Activated T-helper 1 cell treated with anti-CD3 and anti-CD28 coated beads, Interleukin-2, amount 50 U/mL, for 16 hours (primary cell): ENCODE data around the gene UNC13A.
"Not testable (repeated sequence)": the region's sequence is repeated elsewhere in the genome, so short reads cannot be mapped to it uniquely, and the experiment has no call there.

Source experiments
- DNase-seq, 2 donors: peaks; one replicate each; pipeline ENCODE4 v3.0.0-alpha.2; 2020; ENCODE audit warnings: low read depth in 1 of 2, low spot score in 1 of 2

UNC13A gene

GRCh38 chr19:17605117-17605516 lies 83.0 kb downstream of the UNC13A start:
- no peak for DNase-seq

DNA sequence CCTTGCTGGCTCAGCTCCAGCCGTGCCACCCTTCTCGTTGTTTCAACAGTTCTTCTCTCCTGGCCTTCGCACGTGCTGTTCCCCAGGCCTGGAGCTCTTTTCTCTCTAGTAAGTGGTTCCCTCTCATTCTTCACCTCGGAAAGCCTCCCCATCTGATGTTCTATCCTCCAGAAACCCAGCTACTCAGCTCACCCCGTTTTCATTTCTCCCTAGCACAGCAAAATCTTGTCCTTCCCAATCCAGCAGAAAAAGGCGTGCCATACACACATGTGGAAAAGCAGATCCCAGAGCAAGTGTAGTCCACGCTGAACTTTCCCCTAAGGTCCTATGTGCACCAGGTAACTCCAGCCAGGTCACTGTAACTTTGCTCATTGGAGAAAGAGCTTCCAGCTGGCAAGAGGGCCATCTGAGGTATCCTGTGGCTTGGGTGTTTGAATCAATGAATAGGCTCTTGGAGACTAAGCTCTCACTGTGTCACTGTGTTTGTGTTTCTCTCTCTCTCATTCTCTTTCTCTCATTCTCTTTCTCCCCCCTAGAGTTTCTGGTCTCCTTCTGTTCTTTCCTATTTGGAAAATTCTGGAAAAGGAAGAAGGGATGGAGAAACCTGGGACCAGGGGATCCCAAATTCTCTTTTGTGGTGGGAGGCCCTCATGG lies 83.7 kb downstream of the UNC13A start:
- DNase-seq, result no peak

DNA sequence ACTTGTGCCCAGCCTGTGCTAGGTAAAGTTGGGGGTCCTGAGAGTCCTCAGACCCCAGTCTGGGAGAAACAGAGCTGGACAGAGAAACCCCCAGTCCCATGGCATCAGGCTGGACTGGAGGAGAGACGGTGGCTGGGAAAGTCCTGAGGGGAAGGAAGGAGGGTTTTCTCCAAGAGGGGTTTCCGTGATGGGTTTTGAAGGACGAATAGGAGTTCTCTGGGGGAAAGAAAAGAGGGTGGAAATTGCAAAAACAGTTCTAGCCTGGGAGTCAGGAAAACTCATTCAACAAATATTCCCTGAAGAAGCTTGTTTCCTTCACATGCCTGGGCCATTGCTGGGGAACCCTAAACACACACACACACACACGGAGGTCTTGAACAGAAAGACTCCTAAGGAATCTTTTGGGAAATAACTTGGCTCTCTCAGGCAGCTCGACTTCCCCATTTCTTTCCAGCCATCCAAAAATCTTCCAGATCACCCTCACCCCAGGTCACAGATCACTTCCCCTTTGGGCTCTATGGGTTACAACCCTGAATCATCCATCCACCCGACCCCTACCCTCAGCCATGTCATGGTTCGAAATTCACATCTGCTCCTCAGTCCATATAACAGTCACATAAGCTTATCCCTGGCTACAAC lies 85.2 kb downstream of the UNC13A start:
- no peak for DNase-seq

- DNase-seq, result no peak
Observed at GRCh38 chr19:17602217-17602616, 85.9 kb downstream of the UNC13A start.

GRCh38 chr19:17601683-17602082 lies 86.5 kb downstream of the UNC13A start:
- DNase-seq, result no peak

DNA sequence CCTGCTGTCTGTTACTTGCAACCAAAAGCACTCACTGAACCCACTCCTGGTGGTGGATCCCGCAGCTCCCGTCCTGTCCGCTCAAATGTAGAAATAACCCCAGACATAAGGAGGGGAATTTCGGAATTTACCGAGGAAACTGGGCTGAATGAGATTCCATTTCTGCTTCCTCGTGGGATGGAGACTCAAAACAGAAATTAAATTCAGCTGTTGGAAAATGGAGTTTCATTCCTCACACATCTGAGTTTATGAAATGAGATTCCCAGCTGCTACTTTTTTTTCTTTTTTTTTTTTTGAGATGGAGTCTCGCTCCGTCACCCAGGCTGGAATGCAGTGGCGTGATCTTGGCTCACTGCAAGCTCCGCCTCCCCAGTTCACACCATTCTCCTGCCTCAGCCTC lies 88.4 kb downstream of the UNC13A start:
- DNase-seq, result no peak

DNA sequence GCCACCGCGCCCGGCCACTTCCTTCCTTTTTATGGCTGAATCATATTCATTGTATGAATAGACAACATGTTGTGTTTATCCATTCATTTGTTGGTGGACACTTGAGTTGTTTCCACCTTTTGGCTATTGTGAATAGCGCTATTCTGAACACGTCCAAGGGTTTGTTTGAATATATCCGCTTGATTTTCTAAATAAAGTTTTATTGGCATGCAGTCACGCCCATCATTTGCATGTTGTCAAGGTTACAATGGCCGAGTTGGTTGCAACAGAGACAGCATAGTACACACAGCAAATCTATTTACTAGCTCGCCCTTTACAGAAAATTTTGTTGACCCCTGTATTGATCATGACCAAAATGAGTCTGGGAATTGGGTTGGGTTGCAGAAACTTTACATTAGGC lies 89.2 kb downstream of the UNC13A start:
- no peak for DNase-seq

DNA sequence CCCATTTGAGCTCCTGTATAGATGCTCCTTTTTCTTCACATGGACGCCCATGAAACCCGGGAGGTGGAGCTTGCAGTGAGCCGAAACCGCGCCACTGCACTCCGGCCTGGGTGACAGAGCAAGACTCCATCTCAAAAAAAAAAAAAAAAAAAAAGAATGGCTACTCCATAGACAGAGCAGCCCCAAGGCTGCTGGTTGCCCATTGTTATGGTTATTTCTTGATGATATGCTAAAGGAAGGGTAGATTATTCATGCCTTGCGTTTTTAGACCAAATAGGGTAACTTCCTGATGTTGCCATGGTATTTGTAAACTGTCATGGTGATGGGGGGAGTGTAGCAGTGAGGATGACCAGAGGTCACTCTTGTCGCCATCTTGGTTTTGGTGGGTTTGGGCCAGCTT lies 90.1 kb downstream of the UNC13A start:
- DNase-seq, result not testable (repeated sequence)

DNA sequence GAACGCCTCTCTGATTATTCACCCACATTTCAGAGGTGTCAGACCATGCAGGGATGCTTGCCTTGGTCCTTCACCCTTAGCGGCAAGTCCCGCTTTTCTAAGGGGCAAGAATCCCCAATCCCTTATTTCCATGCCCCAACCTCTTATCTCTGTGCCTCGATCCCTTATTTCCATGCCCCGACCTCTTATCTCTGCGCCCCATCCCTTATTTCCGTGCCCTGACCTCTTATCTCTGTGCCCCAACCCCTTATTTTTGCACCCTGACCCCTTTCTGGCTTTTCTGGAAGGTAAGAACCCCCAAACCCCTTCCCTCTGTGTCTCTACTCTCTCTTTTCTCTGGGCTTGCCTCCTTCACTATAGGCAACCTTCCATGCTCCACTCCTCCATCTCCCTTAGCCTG lies 93.9 kb downstream of the UNC13A start:
- DNase-seq, result not testable (repeated sequence)

- DNase-seq, result no peak
Observed at GRCh38 chr19:17590866-17591265, 97.3 kb downstream of the UNC13A start.

DNA sequence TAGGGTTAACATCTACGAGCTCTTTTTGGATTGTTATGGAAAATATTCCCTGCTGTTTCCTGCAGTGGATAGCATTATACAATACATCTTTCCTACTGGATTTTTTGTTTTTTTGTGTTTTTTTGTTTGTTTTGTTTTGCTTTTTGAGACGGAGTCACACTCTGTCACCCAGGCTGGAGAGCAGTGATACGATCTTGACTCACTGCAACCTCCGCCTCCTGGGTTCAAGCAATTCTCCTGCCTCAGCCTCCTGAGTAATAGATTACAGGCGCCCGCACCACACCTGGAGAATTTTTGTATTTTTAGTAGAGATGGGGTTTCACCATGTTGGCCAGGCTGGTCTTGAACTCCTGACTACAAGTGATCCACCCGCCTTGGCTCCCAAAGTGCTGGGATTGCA lies 102.8 kb downstream of the UNC13A start:
- DNase-seq, result not testable (repeated sequence)

DNA sequence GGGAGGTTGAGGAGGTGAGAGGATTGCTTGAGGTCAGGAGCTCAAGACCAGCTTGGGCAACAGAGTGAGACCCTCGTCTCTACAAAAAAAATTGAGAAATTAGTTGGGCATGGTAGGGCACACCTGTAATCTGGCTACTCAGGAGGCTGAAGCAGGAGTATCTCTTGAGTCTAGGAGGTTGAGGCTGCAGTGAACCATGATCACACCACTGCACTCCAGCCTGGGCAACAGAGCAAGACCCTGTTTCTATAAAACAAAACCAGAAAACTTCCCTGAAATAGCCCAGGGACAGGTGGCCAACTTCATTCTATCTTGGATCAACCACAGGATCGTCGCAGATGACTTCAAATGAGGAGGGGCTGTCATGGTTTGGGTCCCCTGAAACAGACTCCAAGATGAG lies 104.0 kb downstream of the UNC13A start:
- DNase-seq, result no peak

DNA sequence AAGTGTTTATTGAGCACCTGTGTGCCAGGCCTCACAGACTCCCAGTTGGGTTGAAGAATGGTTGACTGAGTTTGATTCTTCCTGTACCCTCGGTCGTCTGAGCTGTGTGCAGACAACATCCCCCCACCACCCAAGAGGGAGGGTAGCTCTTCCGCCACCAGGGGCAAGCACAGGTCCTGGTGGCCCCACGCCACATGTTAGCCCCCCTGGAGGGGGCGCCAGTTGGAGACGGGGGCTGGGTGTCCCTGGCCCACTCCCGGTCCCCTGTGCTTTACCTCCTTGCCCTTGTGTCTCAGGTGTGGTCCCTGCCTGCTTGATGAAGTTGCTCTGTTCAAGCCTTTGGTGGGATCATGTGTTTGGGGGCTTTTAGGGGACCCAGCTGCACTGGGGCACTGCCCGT lies 105.5 kb downstream of the UNC13A start:
- DNase-seq, result no peak

DNA sequence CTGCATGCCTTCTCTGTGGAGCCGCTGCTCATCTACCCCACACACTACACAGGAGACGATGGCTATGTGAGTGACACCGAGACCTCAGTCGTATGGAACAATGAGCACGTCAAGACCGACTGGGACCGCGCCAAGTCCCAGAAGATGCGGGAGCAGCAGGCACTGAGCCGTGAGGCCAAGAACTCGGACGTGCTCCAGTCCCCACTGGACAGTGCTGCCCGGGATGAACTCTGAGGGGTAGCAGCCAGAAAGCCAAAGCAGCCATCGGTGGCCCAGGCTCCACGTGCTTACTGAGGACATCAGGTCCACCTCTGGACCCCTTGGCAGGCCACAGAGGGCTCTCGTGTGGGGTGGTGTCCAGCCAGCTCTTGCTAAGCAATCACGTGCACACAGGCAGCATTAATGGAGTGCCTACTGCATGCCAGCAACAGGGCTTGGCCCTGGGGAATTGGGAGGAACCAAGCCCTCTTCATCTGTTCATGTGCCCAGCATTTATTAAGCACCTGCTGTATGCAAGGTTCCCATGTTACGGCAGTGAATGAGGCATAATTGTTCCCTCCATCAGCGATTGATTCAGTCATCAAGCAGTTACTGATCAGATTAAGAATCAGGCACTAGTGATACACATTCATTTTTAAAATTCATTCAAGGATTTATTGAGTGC lies 106.8 kb downstream of the UNC13A start:
- DNase-seq, result no peak

- DNase-seq, result no peak
Observed at GRCh38 chr19:17580470-17581144, 107.5 kb downstream of the UNC13A start.

- no peak for DNase-seq
Observed at GRCh38 chr19:17579661-17580244, 108.4 kb downstream of the UNC13A start.

DNA sequence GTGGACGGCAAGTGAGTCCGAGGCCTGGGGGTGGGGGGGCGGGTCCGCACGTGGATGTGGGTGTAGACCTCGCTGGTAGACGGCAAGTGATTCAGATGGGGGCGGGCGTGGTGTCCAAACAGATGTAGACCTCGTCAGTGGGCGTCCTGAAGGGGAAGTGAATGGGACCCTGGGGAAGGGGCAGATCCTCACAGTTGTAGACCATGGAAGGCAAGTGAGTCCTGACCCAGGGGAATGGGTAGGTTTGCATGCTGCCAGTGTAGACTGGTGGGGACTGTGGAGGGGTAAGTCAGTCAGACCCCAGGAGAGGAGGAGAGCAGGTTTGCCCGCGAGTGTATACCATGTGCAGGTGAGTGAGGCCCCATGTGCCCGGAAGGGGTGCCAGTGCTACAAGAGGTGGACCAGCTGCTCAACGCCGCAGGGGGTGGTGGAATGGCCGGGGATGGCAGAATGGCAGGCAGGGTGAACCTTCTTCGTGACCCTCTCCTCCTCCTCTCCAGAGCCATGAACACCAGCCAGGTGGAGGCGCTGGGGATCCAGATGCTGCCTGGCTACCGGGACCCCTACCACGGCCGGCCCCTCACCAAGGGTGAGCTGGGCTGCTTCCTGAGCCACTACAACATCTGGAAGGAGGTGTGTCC lies 110.6 kb downstream of the UNC13A start:
- DNase-seq, result no peak

DNA sequence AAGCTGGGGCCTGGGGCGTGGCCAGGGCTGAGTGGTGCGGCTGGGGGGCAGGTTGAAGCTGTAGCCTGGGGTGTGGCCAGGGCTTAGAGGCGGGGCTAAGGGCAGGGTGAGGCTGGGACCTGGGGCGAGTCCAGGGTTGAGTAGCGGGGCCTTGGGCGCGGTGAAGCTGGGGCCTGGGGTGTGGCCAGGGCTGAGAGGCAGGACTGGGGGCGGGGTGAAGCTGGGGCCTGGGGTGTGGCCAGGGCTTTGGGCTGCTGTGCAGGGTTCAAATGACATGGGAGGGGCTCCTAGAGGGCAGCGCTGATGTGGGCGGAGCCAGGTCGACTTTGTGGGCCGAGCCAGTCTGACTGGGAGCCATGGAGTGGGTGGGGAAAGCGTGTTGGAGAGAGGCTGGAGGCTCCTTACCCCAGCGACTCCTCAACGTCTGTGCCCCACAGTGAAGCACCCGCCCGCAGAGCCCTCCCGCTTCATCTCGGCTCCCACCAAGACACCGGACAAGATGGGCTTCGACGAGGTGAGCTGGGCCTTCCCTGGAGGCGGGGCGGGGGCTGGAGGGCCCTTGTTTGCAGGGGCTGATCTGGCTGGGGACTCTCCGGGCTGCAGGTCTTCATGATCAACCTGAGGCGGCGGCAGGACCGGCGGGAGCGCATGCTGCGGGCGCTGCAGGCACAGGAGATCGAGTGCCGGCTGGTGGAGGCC lies 111.2 kb downstream of the UNC13A start:
- DNase-seq, result no peak

DNA sequence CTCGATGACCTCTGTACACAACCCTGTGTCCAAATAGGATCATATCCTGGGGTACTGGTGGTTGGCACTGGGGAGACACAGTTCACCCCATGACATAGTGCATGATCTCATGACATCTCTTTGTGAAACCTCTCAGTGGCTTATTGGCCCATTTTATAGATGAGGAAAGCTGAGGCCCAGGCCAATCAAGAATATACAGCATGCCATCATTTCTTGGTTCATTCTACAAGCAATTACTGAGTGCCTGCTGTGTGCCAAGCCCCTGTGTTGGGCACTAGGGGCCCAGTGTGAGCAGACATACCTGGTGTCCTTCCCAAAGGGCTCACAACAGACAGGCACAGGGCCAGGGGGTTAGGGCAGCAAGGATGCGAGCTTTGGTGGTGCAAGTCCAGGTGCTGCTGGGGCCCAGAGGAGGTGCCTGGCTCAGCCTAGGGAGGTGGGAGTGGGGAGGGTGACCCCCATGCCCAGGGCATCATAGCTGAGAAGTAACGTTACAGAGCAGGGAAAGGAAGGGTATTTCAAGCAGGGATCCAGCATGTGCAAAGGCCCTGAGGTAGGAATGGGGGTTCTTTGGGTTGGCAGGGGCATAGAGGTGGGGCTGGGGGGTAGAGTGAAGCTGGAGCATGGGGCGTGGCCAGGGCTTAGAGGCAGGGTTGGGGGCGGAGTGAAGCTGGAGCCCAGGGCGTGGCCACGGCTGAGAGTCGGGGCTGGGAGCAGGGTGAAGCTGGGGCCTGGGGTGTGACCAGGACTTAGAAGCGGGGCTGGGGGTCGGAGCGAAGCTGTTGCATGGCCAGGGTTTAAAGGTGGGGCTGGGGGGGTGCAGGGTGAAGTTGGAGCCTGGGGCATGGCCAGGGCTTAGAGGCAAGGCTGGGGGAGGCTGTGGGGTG lies 112.0 kb downstream of the UNC13A start:
- DNase-seq, result no peak

GRCh38 chr19:17572638-17573037 lies 115.5 kb downstream of the UNC13A start:
- no peak for DNase-seq
